HEK293 (cell line): ENCODE results near the gene MUC5B.

ENCODE experiments used
- CTCF ChIA-PET: fragments of 350-600 bp; formaldehyde crosslinking; extraction: SDS; loops from one replicate; lab custom pipeline; 2021; ENCODE audit warnings: antibody characterized with exemption; lab: Yijun Ruan, JAX
- POLR2A ChIA-PET: fragments of 300-600 bp; formaldehyde crosslinking; extraction: SDS; loops from one replicate; lab custom pipeline; 2020; ENCODE audit warnings: antibody characterized with exemption, inconsistent platforms; lab: Yijun Ruan, JAX
- H3K27ac ChIP-seq: fragments of 200-500 bp; sonication (Bioruptor generic); 2 replicates; pipeline ENCODE4 v1.5.1; 2014; ENCODE audit warnings: low read depth, low read length, control low read depth, inconsistent platforms; ENCODE audit errors: extremely low read depth
- H3K36me3 ChIP-seq, 2 experiments: fragments of 200-500 bp in 1 of 2; sonication (Bioruptor generic) in 1 of 2; 1 replicate in 1 of 2; 2 replicates in 1 of 2; pipeline ENCODE4 v1.5.1; 2014 to 2017; ENCODE audit warnings: inconsistent platforms in 2 of 2, low read length in 2 of 2; ENCODE audit not compliant: control insufficient read depth in 2 of 2, insufficient read depth in 1 of 2
- H3K4me1 ChIP-seq: fragments of 200-500 bp; sonication (Bioruptor generic); 2 replicates; pipeline ENCODE4 v1.5.1; 2014; ENCODE audit warnings: mild to moderate bottlenecking, low read length, inconsistent platforms; ENCODE audit not compliant: control insufficient read depth, insufficient read depth
- H3K4me3 ChIP-seq: 2 replicates; pipeline ENCODE4 v1.5.1; 2011; ENCODE audit warnings: low read depth, mild to moderate bottlenecking, control low read depth, low read length, moderate library complexity
- H3K9me3 ChIP-seq: fragments of 200-500 bp; sonication (Bioruptor generic); 2 replicates; pipeline ENCODE4 v1.5.1; 2014; ENCODE audit warnings: low read depth, low read length, inconsistent platforms; ENCODE audit not compliant: control insufficient read depth, insufficient read depth
- GLI2 ChIP-seq: fragments of 450-650 bp; formaldehyde crosslinking; IDR thresholded peaks from 2 replicates; pipeline ENCODE4; 2017; ENCODE audit warnings: missing biosample characterization, missing genetic modification characterization, low read depth, borderline replicate concordance
- GLIS1 ChIP-seq: fragments of 450-650 bp; formaldehyde crosslinking; IDR thresholded peaks from 2 replicates; pipeline ENCODE4 v1.5.1; 2016; ENCODE audit warnings: missing biosample characterization, missing genetic modification characterization
- MYNN ChIP-seq: fragments of 450-650 bp; formaldehyde crosslinking; IDR thresholded peaks from 2 replicates; pipeline ENCODE4 v1.5.1; 2016; ENCODE audit warnings: missing biosample characterization, missing genetic modification characterization, borderline replicate concordance
- PBX3 ChIP-seq: sonication (generic); formaldehyde crosslinking; IDR thresholded peaks from 2 replicates; pipeline ENCODE4 v1.8.1; 2022; ENCODE audit warnings: mild to moderate bottlenecking, moderate library complexity, missing genetic modification reagents
- SETDB1 ChIP-seq: IDR thresholded peaks from one replicate; pipeline ENCODE4 v1.6.1; 2017; ENCODE audit warnings: mild to moderate bottlenecking, low read length, moderate library complexity, mixed read lengths; ENCODE audit not compliant: insufficient read length
- ZBTB20 ChIP-seq: fragments of 450-650 bp; formaldehyde crosslinking; IDR thresholded peaks from 2 replicates; pipeline ENCODE4 v1.5.1; 2016; ENCODE audit warnings: missing biosample characterization, missing genetic modification characterization
- ZBTB8A ChIP-seq: fragments of 450-650 bp; formaldehyde crosslinking; IDR thresholded peaks from 2 replicates; pipeline ENCODE4 v1.5.1; 2016; ENCODE audit warnings: missing biosample characterization, missing genetic modification characterization
- ZIC2 ChIP-seq: fragments of 450-650 bp; formaldehyde crosslinking; IDR thresholded peaks from 2 replicates; pipeline ENCODE4 v1.5.1; 2016; ENCODE audit warnings: missing biosample characterization, missing genetic modification characterization
- ZNF132 ChIP-seq: fragments of 450-650 bp; formaldehyde crosslinking; IDR thresholded peaks from 2 replicates; pipeline ENCODE4 v1.5.1; 2017; ENCODE audit warnings: missing biosample characterization, missing genetic modification characterization, borderline replicate concordance
- ZNF19 ChIP-seq: fragments of 450-650 bp; formaldehyde crosslinking; IDR thresholded peaks from 2 replicates; pipeline ENCODE4; 2016; ENCODE audit warnings: missing biosample characterization, missing genetic modification characterization, low read depth
- ZNF2 ChIP-seq: fragments of 450-650 bp; formaldehyde crosslinking; IDR thresholded peaks from 2 replicates; pipeline ENCODE4 v1.5.1; 2016; ENCODE audit warnings: missing biosample characterization, missing genetic modification characterization
- ZNF26 ChIP-seq: fragments of 450-650 bp; formaldehyde crosslinking; IDR thresholded peaks from 2 replicates; pipeline ENCODE4 v1.5.1; 2016; ENCODE audit warnings: missing biosample characterization, missing genetic modification characterization
- ZNF423 ChIP-seq: fragments of 450-650 bp; formaldehyde crosslinking; IDR thresholded peaks from 2 replicates; pipeline ENCODE4 v1.5.1; 2016; ENCODE audit warnings: missing biosample characterization, missing genetic modification characterization
- ZNF449 ChIP-seq: fragments of 450-650 bp; formaldehyde crosslinking; IDR thresholded peaks from 2 replicates; pipeline ENCODE4 v1.5.1; 2017; ENCODE audit warnings: missing biosample characterization, mild to moderate bottlenecking, missing genetic modification characterization, moderate library complexity
- ZNF571 ChIP-seq: fragments of 450-650 bp; formaldehyde crosslinking; IDR thresholded peaks from 2 replicates; pipeline ENCODE4 v1.5.0; 2017; ENCODE audit warnings: missing biosample characterization, missing genetic modification characterization
- ZNF580 ChIP-seq: fragments of 450-650 bp; formaldehyde crosslinking; IDR thresholded peaks from 2 replicates; pipeline ENCODE4 v1.5.1; 2016; ENCODE audit warnings: missing biosample characterization, missing genetic modification characterization
- ZNF585B ChIP-seq: fragments of 450-650 bp; formaldehyde crosslinking; IDR thresholded peaks from 2 replicates; pipeline ENCODE4 v1.5.1; 2016; ENCODE audit warnings: missing biosample characterization, missing genetic modification characterization
- ZNF670 ChIP-seq: fragments of 450-650 bp; formaldehyde crosslinking; IDR thresholded peaks from 2 replicates; pipeline ENCODE4 v1.5.1; 2016; ENCODE audit warnings: missing biosample characterization, missing genetic modification characterization, low read depth
- ZNF701 ChIP-seq: fragments of 450-650 bp; formaldehyde crosslinking; IDR thresholded peaks from 2 replicates; pipeline ENCODE4 v1.5.1; 2016; ENCODE audit warnings: missing biosample characterization, missing genetic modification characterization
- ZSCAN4 ChIP-seq: fragments of 450-650 bp; formaldehyde crosslinking; IDR thresholded peaks from 2 replicates; pipeline ENCODE4 v1.5.1; 2017; ENCODE audit warnings: missing biosample characterization, missing genetic modification characterization
- ZXDB ChIP-seq: fragments of 450-650 bp; formaldehyde crosslinking; IDR thresholded peaks from 2 replicates; pipeline ENCODE4 v1.5.1; 2016; ENCODE audit warnings: missing biosample characterization, missing genetic modification characterization

MUC5B gene

GRCh38 chr11:1231396-1232020 lies 8.6 kb downstream of the MUC5B start:
- ChIA-PET POLR2A (no interaction called here), CTCF (interaction anchor here (0.7 kb wide), 1 partner anchor 43 kb away, joined by 3 read pairs; no protein-coding TSS in a partner anchor)
- Histone ChIP-seq H3K4me1 (no peaks in the 10 kb centered on the region), H3K4me3 (no peak overlapping the region), H3K36me3 (no peaks in the 10 kb centered on the region), H3K27ac (no peak overlapping the region), H3K9me3 (no peaks in the 10 kb centered on the region)
- TF ChIP-seq ZIC2 (tag by site-specific recombination) (peak; percentile 48), ZNF670 (tag by site-specific recombination) (no peak), ZNF26 (tag by site-specific recombination) (no peak), ZNF19 (tag by site-specific recombination) (no peak), ZNF580 (no peak), ZBTB8A (tag by site-specific recombination) (no peak), PBX3 (CRISPR knock-in tag) (no peak), ZNF585B (no peak), GLI2 (no peak), ZNF449 (tag by site-specific recombination) (no peak), ZNF423 (no peak), ZNF2 (tag by site-specific recombination) (no peak), ZNF701 (no peak), ZNF571 (tag by site-specific recombination) (no peak), ZSCAN4 (tag by site-specific recombination) (no peak), GLIS1 (tag by site-specific recombination) (peak; percentile 15; the same call in 1 of the 2 replicates)

- CTCF ChIA-PET, result no interaction called here
- TF ChIP-seq GLI2 (no peak), MYNN (tag by site-specific recombination) (no peak), ZXDB (tag by site-specific recombination) (no peak), ZNF132 (tag by site-specific recombination) (no peak), ZBTB20 (tag by site-specific recombination) (no peak), SETDB1 (no peak)
Observed at GRCh38 chr11:1232021-1232882, 9.4 kb downstream of the MUC5B start.

More at GRCh38 chr11:1232021-1232882, 9.4 kb downstream of the MUC5B start:
- H3K36me3 ChIP-seq, result no peaks in the 10 kb centered on the region
- H3K27ac ChIP-seq, result no peak overlapping the region
- H3K4me3 ChIP-seq, result no peak overlapping the region
- POLR2A ChIA-PET, result no interaction called here
- no peaks in the 10 kb centered on the region for H3K9me3 ChIP-seq
- H3K4me1 ChIP-seq, result no peaks in the 10 kb centered on the region
